ENCODE measurements around the gene RFXAP. TPM values are rescaled to one million over a fixed set of nuclear protein-coding genes. Genes with fewer than 3 reads are reported as not detected.
A peak's percentile ranks its signal among the peaks of the same experiment; 100 is the strongest.

RFXAP gene
- total RNA-seq, 2 experiments from 2014 or later = 10.0 to 13.0 TPM

DNA sequence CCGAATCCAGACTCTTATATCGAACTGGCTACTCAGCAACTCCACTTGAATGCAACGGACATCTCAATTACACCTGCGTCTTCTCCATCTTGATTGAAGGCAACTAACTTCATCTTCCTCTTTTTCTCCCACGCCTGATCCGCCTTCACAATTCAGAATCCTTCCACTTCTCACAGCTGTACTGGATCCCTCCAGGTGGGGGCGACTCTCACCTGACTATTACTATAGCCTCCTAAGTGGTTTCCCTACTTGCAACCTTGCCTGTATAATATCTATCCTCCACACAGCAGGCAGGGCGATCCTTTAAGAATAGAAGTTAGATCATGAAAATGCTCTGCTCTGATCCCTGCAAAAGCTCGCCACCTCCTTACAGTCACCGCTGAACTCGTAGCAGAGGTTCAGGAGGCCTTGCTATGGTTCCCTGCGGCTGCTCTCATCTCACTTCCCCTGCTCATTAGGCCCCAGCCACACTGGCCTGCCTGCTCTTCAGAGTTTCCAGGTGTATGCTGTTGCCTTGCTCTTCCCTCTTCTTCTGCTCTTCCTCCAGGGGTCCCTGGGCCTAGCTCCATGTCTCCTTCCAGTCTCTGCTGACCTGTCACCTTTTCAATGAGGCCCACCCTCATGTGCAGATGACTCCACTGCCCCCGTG, 31.9 kb downstream of the RFXAP start:
- peak; percentile 33 for DNase-seq
- H3K4me1 Mint-ChIP-seq (ENCODE audit: low read depth) = no peaks in the 10 kb centered on the region
- no peaks in the 10 kb centered on the region for H3K9me3 Mint-ChIP-seq
- POLR2A ChIA-PET = no interaction called here
- H3K4me3 Mint-ChIP-seq = no peak overlapping the region
- H3K27ac Mint-ChIP-seq = no peak overlapping the region
- H3K27me3 Mint-ChIP-seq = peaks cover 12% of the 10 kb centered on the region
- H3K36me3 Mint-ChIP-seq = no peaks in the 10 kb centered on the region
- CTCF ChIA-PET = interaction anchor here (1.2 to 1.5 kb wide), 2 partner anchors 9 to 16 kb away, joined by 3 read pairs; no protein-coding TSS in a partner anchor
- intact Hi-C loops (cut with micrococcal nuclease) = loop anchor here (2.0 to 10.0 kb wide), 2 partner anchors 130 to 214 kb away; no protein-coding TSS in a partner anchor

DNA sequence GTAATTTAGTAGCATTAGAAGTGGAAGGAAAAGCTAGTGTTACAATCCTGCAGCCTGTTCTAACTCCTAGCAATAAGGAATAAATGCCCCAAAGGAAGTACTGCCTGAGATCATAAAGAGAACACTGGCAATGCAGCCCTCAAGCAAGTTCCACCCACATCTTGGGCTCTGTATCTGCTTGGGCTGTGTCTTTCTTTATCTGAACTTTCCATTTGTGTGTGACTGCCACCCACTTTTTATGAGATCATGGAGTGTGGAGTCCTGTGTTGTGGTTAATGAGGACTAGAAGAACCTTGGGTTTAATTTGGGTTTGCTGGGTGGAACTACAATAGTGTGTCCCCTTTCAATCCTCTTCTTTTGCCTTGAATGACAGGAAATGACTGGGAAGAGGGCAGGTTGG, 38.2 kb downstream of the RFXAP start:
- Mint-ChIP-seq H3K27me3 (peaks cover 19% of the 10 kb centered on the region), H3K4me1 (ENCODE audit: low read depth) (peaks cover 2% of the 10 kb centered on the region), H3K27ac (no peak overlapping the region), H3K4me3 (no peak overlapping the region), H3K36me3 (no peaks in the 10 kb centered on the region), H3K9me3 (no peaks in the 10 kb centered on the region)
- DNase-seq = no peak
- POLR2A ChIA-PET = no interaction called here
- CTCF ChIA-PET = interaction anchor here (1.4 kb wide), 1 partner anchor 23 kb away, joined by 3 read pairs; no protein-coding TSS in a partner anchor
- intact Hi-C loops (cut with micrococcal nuclease) = loop anchor here (10.0 kb wide), 1 partner anchor 208 kb away; no protein-coding TSS in a partner anchor

DNA sequence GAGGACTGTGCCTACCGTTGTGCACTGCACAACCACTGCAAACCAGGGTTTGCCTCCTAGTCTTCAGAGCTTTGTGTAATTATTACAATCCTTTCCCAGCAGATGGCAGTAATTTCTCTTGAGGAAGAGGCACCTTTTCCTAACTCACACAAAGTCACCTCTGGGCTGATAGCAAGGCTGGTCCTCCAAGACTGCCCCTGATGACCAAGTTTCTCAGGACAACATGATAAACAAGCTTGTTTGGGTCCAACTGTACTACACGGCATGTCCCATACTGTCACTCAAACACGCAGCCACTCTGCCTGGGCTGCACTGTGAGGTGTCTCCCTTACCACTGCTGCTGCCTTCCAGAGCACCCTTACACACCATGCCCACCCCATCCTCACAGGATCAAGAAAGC, 39.3 kb downstream of the RFXAP start:
- ChIA-PET POLR2A (no interaction called here), CTCF (interaction anchor here (0.7 to 1.4 kb wide), 7 partner anchors 8 to 123 kb away, joined by 3 to 7 read pairs (median 3); no protein-coding TSS in a partner anchor)
- intact Hi-C loops (cut with micrococcal nuclease) = loop anchor here (1.0 to 10.0 kb wide), 2 partner anchors 123 to 207 kb away; no protein-coding TSS in a partner anchor
- Mint-ChIP-seq H3K27ac (no peak overlapping the region), H3K27me3 (peaks cover 23% of the 10 kb centered on the region), H3K36me3 (no peaks in the 10 kb centered on the region), H3K9me3 (no peaks in the 10 kb centered on the region), H3K4me3 (no peak overlapping the region), H3K4me1 (ENCODE audit: low read depth) (peaks cover 4% of the 10 kb centered on the region)
- DNase-seq = no peak

DNA sequence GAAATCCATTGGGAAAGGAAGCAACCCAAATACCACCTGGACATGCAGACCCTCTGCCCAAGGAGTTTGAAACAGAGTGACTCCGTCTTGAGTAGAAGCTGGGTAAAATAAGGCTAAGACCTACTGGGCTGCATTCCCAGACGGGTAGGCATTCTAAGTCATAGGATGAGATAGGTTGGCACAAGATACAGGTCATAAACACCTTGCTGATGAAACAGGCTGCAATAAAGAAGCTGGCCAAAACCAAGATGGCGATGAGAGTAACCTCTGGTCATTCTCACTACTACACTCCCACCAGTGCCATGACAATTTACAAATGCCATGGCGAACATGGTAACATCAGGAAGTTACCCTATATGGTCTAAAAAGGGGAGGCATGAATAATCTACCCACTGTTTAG, 40.2 kb downstream of the RFXAP start:
- H3K36me3 Mint-ChIP-seq = no peaks in the 10 kb centered on the region
- peaks cover 23% of the 10 kb centered on the region for H3K27me3 Mint-ChIP-seq
- H3K4me1 Mint-ChIP-seq (ENCODE audit: low read depth) = peaks cover 4% of the 10 kb centered on the region
- DNase-seq = no peak
- no peak overlapping the region for H3K4me3 Mint-ChIP-seq
- intact Hi-C loops (cut with micrococcal nuclease) = loop anchor here (10.0 kb wide), 1 partner anchor 206 kb away; no protein-coding TSS in a partner anchor
- ChIA-PET CTCF (interaction anchor here (1.2 kb wide), 1 partner anchor 109 kb away, joined by 4 read pairs; no protein-coding TSS in a partner anchor), POLR2A (no interaction called here)
- no peak overlapping the region for H3K27ac Mint-ChIP-seq
- no peaks in the 10 kb centered on the region for H3K9me3 Mint-ChIP-seq

DNA sequence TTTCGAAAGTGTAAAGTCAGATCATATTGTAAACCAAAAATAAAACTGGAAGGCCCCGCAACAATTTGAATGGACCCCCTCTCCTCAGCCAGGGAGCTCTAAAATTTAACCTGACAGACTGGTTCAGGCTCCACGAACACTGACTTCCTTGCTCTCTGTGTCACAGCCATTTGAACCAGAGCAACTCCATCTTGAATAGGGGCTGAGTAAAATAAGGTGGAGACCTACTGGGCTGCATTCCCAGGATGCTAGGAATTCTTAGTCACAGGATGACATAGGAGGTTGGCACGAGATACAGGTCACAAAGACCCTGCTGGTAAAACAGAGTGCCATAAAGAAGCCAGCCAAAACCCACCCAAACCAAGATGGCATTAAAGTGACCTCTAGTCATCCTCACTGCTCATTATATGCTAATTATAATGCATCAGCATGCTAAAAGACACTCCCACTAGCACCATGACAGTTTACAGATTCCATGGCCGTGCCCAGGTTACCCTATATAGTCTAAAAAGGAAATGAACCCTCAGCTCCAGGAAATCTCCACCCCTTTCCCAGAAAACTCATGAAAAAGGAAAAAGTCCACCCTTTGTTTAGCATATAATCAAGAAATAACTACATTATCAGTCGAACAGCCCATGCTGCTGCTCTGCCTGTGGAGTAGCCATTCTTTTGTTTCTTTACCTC, 43.1 kb downstream of the RFXAP start:
- POLR2A ChIA-PET = no interaction called here
- no peaks in the 10 kb centered on the region for H3K9me3 Mint-ChIP-seq
- CTCF ChIA-PET = no interaction called here
- intact Hi-C loops (cut with micrococcal nuclease) = no loop called here
- H3K4me3 Mint-ChIP-seq = no peak overlapping the region
- peaks cover 4% of the 10 kb centered on the region for H3K4me1 Mint-ChIP-seq (ENCODE audit: low read depth)
- no peak for DNase-seq
- H3K27ac Mint-ChIP-seq = no peak overlapping the region
- peaks cover 30% of the 10 kb centered on the region for H3K27me3 Mint-ChIP-seq
- H3K36me3 Mint-ChIP-seq = no peaks in the 10 kb centered on the region

DNA sequence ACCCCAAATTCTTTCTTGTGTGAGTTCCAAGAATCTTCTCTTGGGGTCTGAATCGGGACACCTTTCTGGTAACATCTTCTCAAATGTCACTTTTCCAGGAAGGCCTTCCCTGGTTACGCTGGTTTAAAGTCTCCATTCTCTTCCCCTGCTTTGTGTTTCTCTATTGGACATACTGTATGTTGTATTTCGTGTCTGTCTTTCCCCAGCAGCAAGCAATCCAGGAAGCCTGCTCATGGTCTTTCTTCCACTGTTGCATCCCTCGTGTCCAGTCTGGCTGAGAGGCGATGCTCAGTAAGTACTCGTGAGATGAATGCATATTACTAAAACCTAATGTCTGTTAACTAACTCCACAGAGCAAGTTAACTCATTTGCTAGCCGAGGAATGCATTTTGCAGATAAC, 43.7 kb downstream of the RFXAP start:
- CTCF ChIA-PET = interaction anchor here (0.9 kb wide), 1 partner anchor 118 kb away, joined by 4 read pairs; no protein-coding TSS in a partner anchor
- H3K27ac Mint-ChIP-seq = no peak overlapping the region
- no peaks in the 10 kb centered on the region for H3K9me3 Mint-ChIP-seq

DNA sequence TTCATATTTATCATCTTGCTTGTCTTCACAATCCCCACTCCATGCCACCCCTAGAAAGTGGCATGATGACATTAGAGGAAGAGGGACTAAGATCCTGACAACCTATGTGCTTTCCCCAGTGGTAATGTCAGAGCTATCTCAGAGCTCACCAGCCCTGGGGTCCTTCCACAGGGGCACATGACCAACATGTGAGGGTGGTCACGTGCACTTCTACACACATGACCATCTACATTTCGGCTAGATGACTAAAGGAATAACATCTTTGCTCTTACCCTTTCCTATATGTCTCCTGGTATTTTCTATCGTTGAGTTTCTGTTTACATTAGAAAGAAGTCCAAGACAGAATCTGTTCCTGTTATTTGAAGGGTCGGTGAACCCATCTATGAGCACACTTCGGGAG, 46.2 kb downstream of the RFXAP start:
- H3K9me3 Mint-ChIP-seq = no peaks in the 10 kb centered on the region
- intact Hi-C loops (cut with micrococcal nuclease) = no loop called here
- POLR2A ChIA-PET = no interaction called here
- no peak overlapping the region for H3K4me3 Mint-ChIP-seq
- H3K36me3 Mint-ChIP-seq = no peaks in the 10 kb centered on the region
- no peak for DNase-seq
- H3K27me3 Mint-ChIP-seq = peaks cover 32% of the 10 kb centered on the region
- peaks cover 4% of the 10 kb centered on the region for H3K4me1 Mint-ChIP-seq (ENCODE audit: low read depth)
- CTCF ChIA-PET = no interaction called here
- no peak overlapping the region for H3K27ac Mint-ChIP-seq

More for the DNA sequence above, 43.7 kb downstream of the RFXAP start:
- Mint-ChIP-seq H3K4me3 (no peak overlapping the region), H3K36me3 (no peaks in the 10 kb centered on the region), H3K27me3 (peaks cover 36% of the 10 kb centered on the region), H3K4me1 (ENCODE audit: low read depth) (peaks cover 4% of the 10 kb centered on the region)
- POLR2A ChIA-PET = no interaction called here
- intact Hi-C loops (cut with micrococcal nuclease) = no loop called here
- DNase-seq = no peak

DNA sequence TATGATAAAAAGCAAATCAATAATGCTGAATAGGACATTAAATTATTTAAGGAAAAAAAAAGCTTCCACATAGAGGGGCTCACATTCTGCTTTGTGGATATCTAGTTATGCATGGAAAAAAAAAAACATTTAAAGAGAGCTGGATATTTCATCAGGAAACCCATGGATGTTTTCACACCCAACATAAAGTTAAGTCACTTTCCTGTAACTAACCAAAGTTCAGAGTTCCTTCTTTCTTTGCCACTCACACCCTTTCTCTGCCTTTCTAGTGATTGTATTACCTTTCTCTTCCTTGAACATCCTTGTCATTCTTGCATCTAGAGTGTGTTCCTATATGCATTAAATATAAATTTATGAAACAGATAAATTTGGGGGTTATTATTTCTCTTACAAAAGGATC, 47.2 kb downstream of the RFXAP start:
- Mint-ChIP-seq H3K4me1 (ENCODE audit: low read depth) (peaks cover 4% of the 10 kb centered on the region), H3K4me3 (no peak overlapping the region), H3K36me3 (no peaks in the 10 kb centered on the region), H3K9me3 (no peaks in the 10 kb centered on the region), H3K27me3 (peaks cover 28% of the 10 kb centered on the region), H3K27ac (no peak overlapping the region)
- intact Hi-C loops (cut with micrococcal nuclease) = no loop called here
- ChIA-PET CTCF (interaction anchor here (0.7 kb wide), 1 partner anchor 8 kb away, joined by 3 read pairs; no protein-coding TSS in a partner anchor), POLR2A (no interaction called here)
- no peak for DNase-seq

DNA sequence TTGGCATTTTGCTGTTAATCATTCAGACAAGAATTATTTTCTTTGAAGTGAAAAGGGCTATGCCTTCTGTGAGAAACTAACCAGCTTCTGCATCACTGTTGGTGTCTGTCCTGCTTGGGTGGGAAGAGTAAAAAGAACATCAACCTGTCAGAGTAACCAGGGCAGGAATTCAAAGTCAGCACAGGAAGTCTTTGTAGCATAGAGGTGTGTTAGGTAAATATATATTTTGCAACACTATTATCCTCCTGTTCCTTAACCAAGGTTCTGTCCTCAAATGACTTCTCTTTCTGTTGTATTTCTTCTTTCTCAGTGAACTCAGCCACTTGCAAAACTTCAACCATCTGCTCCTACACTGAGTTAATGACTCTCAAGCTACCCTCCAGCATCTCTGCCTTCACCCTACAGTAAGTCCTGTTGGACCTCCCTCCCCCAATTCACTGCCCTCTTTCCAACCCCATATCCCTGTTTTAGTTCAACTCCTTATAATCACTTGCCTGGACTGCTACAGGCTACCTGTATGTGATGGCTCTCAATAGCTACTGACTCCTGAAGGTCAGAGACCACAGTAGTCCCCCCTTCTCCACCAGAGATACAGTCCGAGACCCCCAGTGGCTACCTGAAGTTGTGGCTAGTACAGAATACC, 51.1 kb downstream of the RFXAP start:
- H3K4me3 Mint-ChIP-seq = no peak overlapping the region
- intact Hi-C loops (cut with micrococcal nuclease) = no loop called here
- no peak overlapping the region for H3K27ac Mint-ChIP-seq
- no peaks in the 10 kb centered on the region for H3K9me3 Mint-ChIP-seq
- H3K4me1 Mint-ChIP-seq (ENCODE audit: low read depth) = no peaks in the 10 kb centered on the region
- H3K36me3 Mint-ChIP-seq = no peaks in the 10 kb centered on the region
- DNase-seq = no peak
- H3K27me3 Mint-ChIP-seq = peaks cover 19% of the 10 kb centered on the region
- ChIA-PET CTCF (no interaction called here), POLR2A (no interaction called here)

DNA sequence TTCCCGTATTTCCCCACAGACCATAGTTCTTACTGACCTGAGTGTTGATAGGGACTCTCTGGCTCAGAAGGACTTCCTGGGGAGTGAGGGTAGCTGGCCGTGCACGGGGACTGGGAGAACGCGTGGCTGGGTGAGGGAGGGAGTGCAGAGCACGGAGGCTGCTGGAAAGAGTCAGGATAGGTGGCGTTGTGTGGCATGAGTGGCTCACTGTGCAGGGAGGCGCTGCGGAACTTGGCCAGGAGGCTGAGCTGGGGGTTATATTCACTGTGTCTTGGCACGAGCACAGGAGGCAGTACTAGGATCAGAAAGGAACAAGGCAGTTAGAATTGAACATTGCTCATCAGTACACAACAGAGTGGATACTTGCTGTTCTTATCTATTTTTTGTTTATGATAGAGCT, 53.6 kb downstream of the RFXAP start:
- CTCF ChIA-PET = no interaction called here
- Mint-ChIP-seq H3K4me3 (no peak overlapping the region), H3K36me3 (no peaks in the 10 kb centered on the region), H3K4me1 (ENCODE audit: low read depth) (no peaks in the 10 kb centered on the region), H3K27me3 (peaks cover 9% of the 10 kb centered on the region), H3K9me3 (no peaks in the 10 kb centered on the region), H3K27ac (no peak overlapping the region)
- intact Hi-C loops (cut with micrococcal nuclease) = no loop called here
- POLR2A ChIA-PET = no interaction called here
- no peak for DNase-seq

DNA sequence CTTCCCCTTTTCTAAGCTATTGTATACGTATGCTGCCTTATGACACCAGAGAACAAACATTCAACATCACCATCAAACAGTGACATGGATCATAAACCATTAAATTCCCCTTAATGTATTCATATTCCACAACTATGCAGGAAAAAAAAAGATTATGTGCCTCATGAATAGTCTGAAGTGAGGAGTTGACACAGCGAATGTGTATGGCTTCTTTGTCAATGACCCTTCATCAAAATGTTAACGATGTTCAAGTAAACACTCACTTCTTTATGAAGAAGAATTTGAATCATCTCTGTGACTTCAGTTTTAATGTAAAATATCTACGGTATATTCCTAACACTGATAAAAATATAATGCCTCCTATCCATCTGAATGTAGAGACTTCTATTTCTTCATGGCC, 56.4 kb downstream of the RFXAP start:
- Mint-ChIP-seq H3K27ac (no peak overlapping the region), H3K36me3 (no peaks in the 10 kb centered on the region), H3K4me3 (no peak overlapping the region), H3K27me3 (peaks cover 7% of the 10 kb centered on the region), H3K9me3 (no peaks in the 10 kb centered on the region), H3K4me1 (ENCODE audit: low read depth) (no peaks in the 10 kb centered on the region)
- DNase-seq = no peak
- intact Hi-C loops (cut with micrococcal nuclease) = no loop called here
- ChIA-PET CTCF (no interaction called here), POLR2A (no interaction called here)

DNA sequence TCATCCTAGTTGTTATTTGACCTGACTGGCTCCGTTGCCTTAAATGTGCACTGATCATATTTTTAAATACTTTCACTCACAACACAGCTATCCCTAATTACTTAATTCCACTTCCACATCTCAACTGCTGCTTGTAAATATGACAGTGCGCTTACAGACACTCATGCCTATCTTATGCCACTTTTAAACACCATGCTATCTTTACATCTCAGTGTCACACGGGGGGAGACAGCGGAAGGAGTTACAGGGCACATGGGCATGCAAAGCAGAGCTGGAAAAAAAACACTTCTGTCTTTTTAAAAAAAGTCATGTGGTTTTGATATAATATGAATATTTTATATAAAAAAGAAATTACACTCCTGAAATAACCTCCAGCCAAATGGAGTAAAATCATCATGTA, 56.9 kb downstream of the RFXAP start:
- ChIA-PET CTCF (no interaction called here), POLR2A (no interaction called here)
- Mint-ChIP-seq H3K36me3 (no peaks in the 10 kb centered on the region), H3K27me3 (peaks cover 7% of the 10 kb centered on the region), H3K4me1 (ENCODE audit: low read depth) (no peaks in the 10 kb centered on the region), H3K27ac (no peak overlapping the region), H3K9me3 (no peaks in the 10 kb centered on the region), H3K4me3 (no peak overlapping the region)
- DNase-seq = no peak
- intact Hi-C loops (cut with micrococcal nuclease) = no loop called here

Measured in activated CD4-positive, alpha-beta memory T cell treated with anti-CD3 and anti-CD28 coated beads for 36 hours (primary cell).